ENCODE data around the gene PRMT7. TPM values are rescaled to one million over a fixed set of nuclear protein-coding genes. Genes with fewer than 3 reads are reported as not detected.

Gene PRMT7
- polyA plus RNA-seq, 1 experiment: 40.0 TPM

DNA sequence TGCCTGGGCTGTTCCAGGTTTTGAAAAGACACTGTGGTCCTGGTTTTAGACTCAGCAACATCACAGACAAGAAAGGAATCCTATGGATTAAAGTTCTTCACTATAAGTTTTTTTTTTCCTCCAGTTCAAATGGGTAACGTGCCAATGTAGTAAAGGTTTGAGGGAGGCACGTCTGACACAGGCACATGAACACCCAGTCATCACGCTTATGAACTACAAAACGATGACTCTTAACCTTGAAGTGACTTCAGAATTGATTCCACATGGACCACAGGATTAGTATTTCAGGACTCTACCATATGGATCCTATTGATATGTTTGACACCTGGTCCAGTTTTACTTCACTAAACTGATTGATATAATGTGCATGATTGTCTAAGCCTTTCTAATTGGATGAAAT lies 2.3 kb downstream of the PRMT7 start:
- CTCF ChIA-PET: no interaction called here
- no peaks in the 10 kb centered on the region for H3K27me3 ChIP-seq (ENCODE audit: control insufficient read depth, insufficient read depth, low read length)
- DNase-seq (ENCODE audit: low read depth): no peak
- peaks cover 7% of the 10 kb centered on the region for H3K36me3 ChIP-seq (ENCODE audit: control insufficient read depth, insufficient read depth, low read length)
- TF ChIP-seq, protein P1, sequence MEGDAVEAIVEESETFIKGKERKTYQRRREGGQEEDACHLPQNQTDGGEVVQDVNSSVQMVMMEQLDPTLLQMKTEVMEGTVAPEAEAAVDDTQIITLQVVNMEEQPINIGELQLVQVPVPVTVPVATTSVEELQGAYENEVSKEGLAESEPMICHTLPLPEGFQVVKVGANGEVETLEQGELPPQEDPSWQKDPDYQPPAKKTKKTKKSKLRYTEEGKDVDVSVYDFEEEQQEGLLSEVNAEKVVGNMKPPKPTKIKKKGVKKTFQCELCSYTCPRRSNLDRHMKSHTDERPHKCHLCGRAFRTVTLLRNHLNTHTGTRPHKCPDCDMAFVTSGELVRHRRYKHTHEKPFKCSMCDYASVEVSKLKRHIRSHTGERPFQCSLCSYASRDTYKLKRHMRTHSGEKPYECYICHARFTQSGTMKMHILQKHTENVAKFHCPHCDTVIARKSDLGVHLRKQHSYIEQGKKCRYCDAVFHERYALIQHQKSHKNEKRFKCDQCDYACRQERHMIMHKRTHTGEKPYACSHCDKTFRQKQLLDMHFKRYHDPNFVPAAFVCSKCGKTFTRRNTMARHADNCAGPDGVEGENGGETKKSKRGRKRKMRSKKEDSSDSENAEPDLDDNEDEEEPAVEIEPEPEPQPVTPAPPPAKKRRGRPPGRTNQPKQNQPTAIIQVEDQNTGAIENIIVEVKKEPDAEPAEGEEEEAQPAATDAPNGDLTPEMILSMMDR (IDR thresholded peaks at IDR 0.05; ENCODE audit: insufficient read depth, low read depth, low read length): no peak
- no peak overlapping the region for H3K4me3 ChIP-seq (ENCODE audit: low read depth, low read length)
- POLR2A ChIA-PET: no interaction called here

DNA sequence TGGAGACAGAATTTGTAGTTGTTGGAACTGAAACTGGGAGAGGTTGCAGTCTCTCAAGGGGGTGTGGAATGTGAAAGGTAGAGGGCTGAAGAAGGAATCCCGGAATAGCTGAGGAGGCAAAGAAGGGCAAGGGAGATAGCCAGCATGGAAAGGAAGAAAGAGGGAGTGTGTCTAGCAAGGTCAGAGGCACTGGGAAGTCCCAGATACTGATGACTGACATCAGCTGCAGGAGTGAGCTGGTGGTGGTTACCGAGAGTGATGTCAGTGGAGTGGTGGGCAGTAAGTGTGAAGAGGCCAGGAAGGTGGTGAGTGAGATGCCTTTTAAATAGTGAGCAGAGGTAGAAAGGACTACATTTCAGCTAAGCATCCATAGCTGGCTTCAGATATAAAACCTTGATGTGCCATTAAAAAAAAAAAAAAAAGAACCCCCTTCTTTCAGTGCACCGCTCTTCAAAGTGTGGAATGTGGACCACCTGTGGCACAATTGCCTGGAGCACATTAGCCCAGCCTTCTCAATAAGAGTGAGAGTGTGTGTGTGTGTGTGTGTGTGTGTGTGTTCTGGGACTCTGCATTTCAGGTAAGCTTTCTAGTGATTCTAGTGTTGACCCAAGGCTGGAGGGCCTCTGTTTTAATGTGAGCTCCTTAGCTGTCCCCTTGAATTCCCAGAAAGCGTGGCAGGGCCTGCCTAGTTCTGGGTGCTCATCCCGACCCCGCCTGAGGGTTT lies 8.5 kb downstream of the PRMT7 start:
- H3K27me3 ChIP-seq (ENCODE audit: control insufficient read depth, insufficient read depth, low read length): no peaks in the 10 kb centered on the region
- H3K4me3 ChIP-seq (ENCODE audit: low read depth, low read length): no peak overlapping the region
- ChIA-PET CTCF (interaction anchor here (0.9 to 13.5 kb wide), 3 partner anchors 9 to 61 kb away, joined by 4 to 310 read pairs (median 4); partner anchors contain the start of genes PRMT7, SLC7A6 and SLC7A6OS), POLR2A (no interaction called here)
- no peak for DNase-seq (ENCODE audit: low read depth)
- TF ChIP-seq, protein P1 (IDR thresholded peaks at IDR 0.05; ENCODE audit: insufficient read depth, low read depth, low read length): no peak
- H3K36me3 ChIP-seq (ENCODE audit: control insufficient read depth, insufficient read depth, low read length): peaks cover 11% of the 10 kb centered on the region

DNA sequence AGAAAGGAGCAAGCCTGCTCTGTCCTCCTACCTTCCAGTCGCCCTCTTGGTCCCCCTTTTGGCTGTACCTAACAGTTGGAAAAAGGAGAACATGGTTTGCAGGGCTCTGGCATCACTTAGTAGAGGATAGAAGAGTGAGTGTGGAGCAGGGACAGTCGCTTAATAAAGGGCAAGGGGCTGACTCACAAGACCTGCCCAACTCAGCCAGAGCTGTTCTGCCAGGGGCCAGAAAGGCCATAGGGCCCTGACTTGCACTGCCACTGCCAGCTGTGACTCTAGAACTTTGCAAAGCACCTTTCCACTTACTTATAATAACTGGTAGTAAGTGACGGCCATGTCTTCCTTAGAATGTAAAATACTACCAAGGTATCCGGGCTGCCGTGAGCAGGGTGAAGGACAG lies 13.5 kb downstream of the PRMT7 start:
- no peak overlapping the region for H3K4me3 ChIP-seq (ENCODE audit: low read depth, low read length)
- ChIA-PET CTCF (interaction anchor here (1.4 to 13.5 kb wide), 2 partner anchors 13 to 66 kb away, joined by 4 to 310 read pairs; partner anchors contain the start of genes PRMT7, SLC7A6 and SLC7A6OS), POLR2A (interaction anchor here (0.6 kb wide), 1 partner anchor 9 kb away, joined by 3 read pairs; no protein-coding TSS in a partner anchor)
- no peak for DNase-seq (ENCODE audit: low read depth)
- TF ChIP-seq, protein P1 (IDR thresholded peaks at IDR 0.05; ENCODE audit: insufficient read depth, low read depth, low read length): no peak
- peaks cover 6% of the 10 kb centered on the region for H3K36me3 ChIP-seq (ENCODE audit: control insufficient read depth, insufficient read depth, low read length)
- H3K27me3 ChIP-seq (ENCODE audit: control insufficient read depth, insufficient read depth, low read length): no peaks in the 10 kb centered on the region

DNA sequence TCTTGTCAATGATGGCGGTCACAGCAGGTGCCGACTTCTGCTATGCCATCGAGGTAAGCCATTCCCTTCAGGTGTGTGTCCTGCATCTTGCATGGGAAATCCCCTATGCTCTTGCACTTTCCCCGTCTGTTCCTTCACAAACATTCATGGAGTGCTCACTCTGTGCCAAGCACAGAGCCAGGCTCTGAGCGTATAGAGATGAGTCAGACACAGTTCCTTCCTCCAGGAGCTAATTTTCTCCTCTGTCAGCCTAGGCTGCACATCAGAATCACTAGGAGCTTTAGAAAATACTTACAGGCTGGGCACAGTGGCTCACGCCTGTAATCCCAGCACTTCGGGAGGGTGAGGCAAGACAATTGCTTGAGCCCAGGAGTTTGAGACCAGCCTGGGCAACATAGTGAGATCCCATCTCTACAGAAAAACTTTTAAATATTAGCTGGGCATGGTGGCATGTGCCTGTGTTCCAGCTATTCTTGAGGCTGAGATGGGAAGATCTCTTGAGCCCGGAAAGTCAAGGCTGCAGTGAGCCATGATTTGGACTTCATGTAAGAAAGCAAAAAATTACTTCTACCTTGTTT lies 14.1 kb downstream of the PRMT7 start:
- DNase-seq (ENCODE audit: low read depth): no peak
- H3K4me3 ChIP-seq (ENCODE audit: low read depth, low read length): no peak overlapping the region
- TF ChIP-seq, protein P1 (IDR thresholded peaks at IDR 0.05; ENCODE audit: insufficient read depth, low read depth, low read length): no peak
- H3K36me3 ChIP-seq (ENCODE audit: control insufficient read depth, insufficient read depth, low read length): peaks cover 5% of the 10 kb centered on the region
- ChIA-PET POLR2A (interaction anchor here (0.6 kb wide), 1 partner anchor 9 kb away, joined by 3 read pairs; no protein-coding TSS in a partner anchor), CTCF (interaction anchor here (1.4 to 13.5 kb wide), 2 partner anchors 14 to 66 kb away, joined by 4 to 310 read pairs; partner anchors contain the start of genes PRMT7, SLC7A6 and SLC7A6OS)
- H3K27me3 ChIP-seq (ENCODE audit: control insufficient read depth, insufficient read depth, low read length): no peaks in the 10 kb centered on the region
